ENCODE results near the gene NYAP1. TPM values are rescaled to one million over a fixed set of nuclear protein-coding genes. Genes with fewer than 3 reads are reported as not detected.

Gene NYAP1
- total and polyA plus RNA-seq, 2 of the 8 experiments (the other 6 are each of a cell fraction or from before 2014, with no cell fraction given): 1.9 to 4.6 TPM

DNA sequence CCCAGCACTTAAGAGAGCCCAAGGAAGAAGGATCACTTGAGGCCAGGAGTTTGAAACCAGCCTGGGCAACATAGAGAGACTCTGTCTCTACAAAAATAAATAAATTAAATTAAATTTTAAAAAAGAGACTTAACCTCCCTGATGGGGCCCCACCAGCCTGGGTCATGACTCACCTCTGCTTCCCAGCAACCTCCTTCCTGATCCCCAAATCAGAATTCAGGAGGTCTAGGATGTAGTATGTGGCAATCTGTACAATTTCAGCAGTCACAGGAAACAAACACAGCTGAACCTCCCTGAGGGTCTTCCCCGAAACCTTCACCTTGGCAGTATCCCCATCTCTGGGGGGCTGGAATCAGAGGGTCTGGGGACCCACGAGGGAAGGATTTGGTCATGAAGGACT, 37.7 kb upstream of the NYAP1 start:
- no peak overlapping the region for H2BK120ac ChIP-seq (replicated peaks; ENCODE audit: low read depth, low read length)

More for the DNA sequence above, 37.7 kb upstream of the NYAP1 start:
- Histone ChIP-seq H4K8ac (ENCODE audit: extremely low read depth, insufficient read depth, low read length) (no peak overlapping the region), H2BK15ac (ENCODE audit: low read length) (no peak overlapping the region), H4K20me1 (replicated peaks in 1 of 2; ENCODE audit: control insufficient read depth in 1 of 2, insufficient read depth in 2 of 2, low read length in 2 of 2) (no peaks in the 10 kb centered on the region), H4K91ac (replicated peaks; ENCODE audit: insufficient read length, low read length) (no peak overlapping the region), H3K27me3 (replicated peaks in 1 of 4; ENCODE audit: control insufficient read depth in 3 of 4, extremely low read depth in 1 of 4, insufficient read depth in 3 of 4, low read length in 3 of 4) (no peaks in the 10 kb centered on the region), H3K23me2 (ENCODE audit: low read depth, low read length) (no peaks in the 10 kb centered on the region), H3K36me3 (ENCODE audit: control insufficient read depth in 2 of 4, insufficient read depth in 4 of 4, low read length in 3 of 4) (no peaks in the 10 kb centered on the region), H2BK20ac (ENCODE audit: low read length) (no peak overlapping the region), H3K23ac (ENCODE audit: insufficient read length) (no peak overlapping the region), H3K79me1 (ENCODE audit: low read depth, low read length) (no peaks in the 10 kb centered on the region), H3K4ac (replicated peaks; ENCODE audit: insufficient read length, low read depth, low read length) (no peak overlapping the region), H2AFZ (ENCODE audit: low read length) (no peak overlapping the region), H3K9ac (replicated peaks in 1 of 4; ENCODE audit: extremely low read depth in 1 of 4, low read depth in 3 of 4, low read length in 3 of 4) (no peak overlapping the region), H2BK5ac (ENCODE audit: low read depth, low read length) (no peak overlapping the region), H2BK12ac (ENCODE audit: low read depth, low read length) (no peak overlapping the region), H2AK5ac (ENCODE audit: low read depth, low read length) (no peak overlapping the region), H3K4me3 (ENCODE audit: extremely low read depth in 1 of 4, insufficient read depth in 2 of 4, low read depth in 3 of 4, low read length in 4 of 4) (no peak overlapping the region), H3K79me2 (ENCODE audit: control insufficient read depth in 1 of 2, insufficient read depth in 2 of 2, low read length in 2 of 2) (no peaks in the 10 kb centered on the region), H3K9me3 (ENCODE audit: insufficient read depth in 2 of 2, low read depth in 1 of 2, low read length in 1 of 2) (no peaks in the 10 kb centered on the region), H3K18ac (ENCODE audit: extremely low read depth, low read length) (no peak overlapping the region), H3K14ac (ENCODE audit: insufficient read length) (no peak overlapping the region), H3K27ac (ENCODE audit: low read depth, low read length) (no peak overlapping the region), H4K5ac (ENCODE audit: insufficient read length, low read depth, low read length) (no peak overlapping the region), H3K56ac (replicated peaks; ENCODE audit: insufficient read length, low read depth, low read length) (no peak overlapping the region), H3K4me1 (replicated peaks in 1 of 4; ENCODE audit: control insufficient read depth in 3 of 4, insufficient read depth in 4 of 4, low read length in 3 of 4) (peaks cover 0 to 5% (median 2%) of the 10 kb centered on the region in 4 experiments; a peak in 3 of 7 replicates), H3K4me2 (ENCODE audit: insufficient read depth in 1 of 2, low read depth in 2 of 2, low read length in 2 of 2) (no peak overlapping the region)
- 59% methylated on average over 2 of the region's 2 CpGs; no CpG with 5 or more reads in 1 of the 2 experiments for WGBS, 2 experiments (ENCODE audit: extremely low coverage in 1 of 2, insufficient coverage in 1 of 2, insufficient read length in 1 of 2, insufficient replicate concordance in 2 of 2, low coverage in 1 of 2, low lambda C conversion rate in 2 of 2, missing lambda C conversion rate in 1 of 2)
- ChIA-PET POLR2A (ENCODE audit: partially characterized antibody) (interaction anchor here (0.6 to 6.2 kb wide), 4 partner anchors 10 to 23 kb away, joined by 3 to 62 read pairs (median 22); partner anchors contain the start of genes MEPCE, PPP1R35 and ZCWPW1), CTCF (ENCODE audit: partially characterized antibody) (interaction anchor here (0.6 to 5.0 kb wide), 9 partner anchors 8 to 265 kb away, joined by 3 to 53 read pairs (median 4); partner anchors contain the start of gene MEPCE)
- no peak for DNase-seq (ENCODE audit: low read depth in 1 of 2, low spot score in 2 of 2)
- FAIRE-seq: no peak
- TF ChIP-seq JUND (IDR thresholded peaks at IDR 0.05; ENCODE audit: low read length): no peak
- TF ChIP-seq SIN3A (conservative IDR thresholded peaks at IDR 0.05 in 1 of 2, IDR thresholded peaks at IDR 0.05 in 1 of 2; ENCODE audit: low read depth in 1 of 2, low read length in 2 of 2): no peak
- no peak for TF ChIP-seq POLR2A (IDR thresholded peaks at IDR 0.05; ENCODE audit: control extremely low read depth in 1 of 2, low read depth in 2 of 2, low read length in 2 of 2)
- no peak for TF ChIP-seq KDM4A (IDR thresholded peaks at IDR 0.05; ENCODE audit: low read depth, low read length, severe bottlenecking)
- no peak for TF ChIP-seq SAP30 (IDR thresholded peaks at IDR 0.05; ENCODE audit: insufficient read depth, insufficient replicate concordance, low read length)
- TF ChIP-seq SIX5 (IDR thresholded peaks at IDR 0.05; ENCODE audit: low read depth, low read length): no peak
- TF ChIP-seq BRCA1 (IDR thresholded peaks at IDR 0.05; ENCODE audit: low read depth, low read length): no peak
- TF ChIP-seq SP2 (IDR thresholded peaks at IDR 0.05; ENCODE audit: low read length): no peak
- no peak for TF ChIP-seq RBBP5 (IDR thresholded peaks at IDR 0.05; ENCODE audit: borderline replicate concordance, low read depth, low read length)
- TF ChIP-seq NRF1 (IDR thresholded peaks at IDR 0.05; ENCODE audit: low read depth, low read length): no peak
- TF ChIP-seq, protein P1, sequence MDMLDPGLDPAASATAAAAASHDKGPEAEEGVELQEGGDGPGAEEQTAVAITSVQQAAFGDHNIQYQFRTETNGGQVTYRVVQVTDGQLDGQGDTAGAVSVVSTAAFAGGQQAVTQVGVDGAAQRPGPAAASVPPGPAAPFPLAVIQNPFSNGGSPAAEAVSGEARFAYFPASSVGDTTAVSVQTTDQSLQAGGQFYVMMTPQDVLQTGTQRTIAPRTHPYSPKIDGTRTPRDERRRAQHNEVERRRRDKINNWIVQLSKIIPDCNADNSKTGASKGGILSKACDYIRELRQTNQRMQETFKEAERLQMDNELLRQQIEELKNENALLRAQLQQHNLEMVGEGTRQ (IDR thresholded peaks at IDR 0.05; ENCODE audit: low read length): no peak
- no peak for TF ChIP-seq CHD1 (IDR thresholded peaks at IDR 0.05; ENCODE audit: low read depth, low read length)
- no peak for TF ChIP-seq SP1 (IDR thresholded peaks at IDR 0.05; ENCODE audit: low read depth, low read length)

Measured in H1 (cell line).